HG03095 (cell line): ENCODE results near the gene FAP.

Experiments used
- ATAC-seq: cut with Tn5 transposase; IDR thresholded peaks from one replicate; pipeline ENCODE4 v1.9.1; 2021; ENCODE audit warnings: moderate library complexity; ENCODE audit not compliant: unreplicated experiment

The FAP gene

GRCh38 chr2:162243294-162243693 lies at the start of gene FAP:
Gene FAP (minus strand): TSS chr2:162243445. CDS start chr2:162243327, 118 bp downstream.
- no peak for ATAC-seq

- no peak for ATAC-seq
Measured at GRCh38 chr2:162291748-162292147, 48.5 kb upstream of the FAP start.

- no peak for ATAC-seq
Measured at GRCh38 chr2:162282765-162283425, 39.6 kb upstream of the FAP start.

- no peak for ATAC-seq
Measured at GRCh38 chr2:162280654-162281053, 37.4 kb upstream of the FAP start.

GRCh38 chr2:162277381-162277780 lies 34.1 kb upstream of the FAP start:
- ATAC-seq, result no peak

- ATAC-seq, result no peak
Measured at GRCh38 chr2:162267996-162268395, 24.8 kb upstream of the FAP start.

GRCh38 chr2:162267496-162267895 lies 24.3 kb upstream of the FAP start:
- no peak for ATAC-seq

GRCh38 chr2:162266460-162266760 lies 23.2 kb upstream of the FAP start:
- no peak for ATAC-seq

- ATAC-seq, result no peak
Measured at GRCh38 chr2:162265666-162266459, 22.6 kb upstream of the FAP start.

- peak; percentile 51 for ATAC-seq
Measured at GRCh38 chr2:162261032-162261945, 18.0 kb upstream of the FAP start.

GRCh38 chr2:162258686-162259085 lies 15.4 kb upstream of the FAP start:
- no peak for ATAC-seq

GRCh38 chr2:162258169-162258568 lies 14.9 kb upstream of the FAP start:
- no peak for ATAC-seq

GRCh38 chr2:162257425-162257824 lies 14.2 kb upstream of the FAP start:
- ATAC-seq, result no peak

- ATAC-seq, result no peak
Measured at GRCh38 chr2:162256591-162256991, 13.3 kb upstream of the FAP start.

GRCh38 chr2:162254236-162254871 lies 11.1 kb upstream of the FAP start:
- no peak for ATAC-seq

GRCh38 chr2:162253435-162253834 lies 10.2 kb upstream of the FAP start:
- ATAC-seq, result no peak

GRCh38 chr2:162252153-162252552 lies 8.9 kb upstream of the FAP start:
- ATAC-seq, result no peak

- no peak for ATAC-seq
Measured at GRCh38 chr2:162245781-162246180, 2.5 kb upstream of the FAP start.

- ATAC-seq, result no peak
Measured at GRCh38 chr2:162245061-162245460, 1.8 kb upstream of the FAP start.

GRCh38 chr2:162244541-162245031 lies 1.3 kb upstream of the FAP start:
- no peak for ATAC-seq

GRCh38 chr2:162243715-162244114 lies 470 bp upstream of the FAP start:
- no peak for ATAC-seq
